ENCODE results near the gene ASPHD1. TPM values are rescaled to one million over a fixed set of nuclear protein-coding genes. Genes with fewer than 3 reads are reported as not detected.

ASPHD1 gene
- total RNA-seq, 2 donors from 2014 or later: 3.1 to 3.5 TPM

- Mint-ChIP-seq H3K36me3 (ENCODE audit: low read depth) (no peaks in the 10 kb centered on the region), H3K4me1 (no peaks in the 10 kb centered on the region), H3K27ac (no peak overlapping the region), H3K4me3 (no peak overlapping the region), H3K9me3 (no peaks in the 10 kb centered on the region), H3K27me3 (peaks cover 23% of the 10 kb centered on the region)
- ATAC-seq (replicated peaks): no peak
Observed at GRCh38 chr16:29894352-29894751, 5.9 kb upstream of the ASPHD1 start.

GRCh38 chr16:29896841-29897240 lies 3.4 kb upstream of the ASPHD1 start:
- no peak overlapping the region for H3K27ac Mint-ChIP-seq
- no peak overlapping the region for H3K4me3 Mint-ChIP-seq
- peaks cover 7% of the 10 kb centered on the region for H3K4me1 Mint-ChIP-seq
- H3K9me3 Mint-ChIP-seq: no peaks in the 10 kb centered on the region
- H3K36me3 Mint-ChIP-seq (ENCODE audit: low read depth): no peaks in the 10 kb centered on the region
- ATAC-seq (replicated peaks): no peak
- H3K27me3 Mint-ChIP-seq: peaks cover 27% of the 10 kb centered on the region

DNA sequence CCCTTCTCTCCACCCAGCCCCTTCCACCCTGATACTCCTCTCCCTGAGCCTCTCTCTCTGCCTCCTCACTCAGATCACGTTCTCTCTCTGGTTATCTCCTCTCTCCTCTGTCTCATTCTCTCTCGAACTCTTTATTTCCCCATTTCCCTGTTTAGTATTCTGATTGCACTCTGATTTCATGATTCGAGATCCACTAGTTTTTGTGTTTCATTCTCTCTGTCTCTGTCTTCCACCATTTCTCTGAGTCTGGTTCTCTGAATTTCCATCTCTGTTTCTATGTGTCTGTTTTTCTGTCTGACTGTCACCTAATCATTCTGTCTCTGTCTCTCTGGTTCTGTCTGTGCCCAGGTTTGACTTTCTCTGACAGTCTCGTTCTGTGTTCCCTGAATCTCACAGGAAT lies 3.0 kb upstream of the ASPHD1 start:
- H3K36me3 Mint-ChIP-seq (ENCODE audit: low read depth): no peaks in the 10 kb centered on the region
- H3K4me1 Mint-ChIP-seq: peaks cover 7% of the 10 kb centered on the region
- H3K4me3 Mint-ChIP-seq: no peak overlapping the region
- no peaks in the 10 kb centered on the region for H3K9me3 Mint-ChIP-seq
- H3K27ac Mint-ChIP-seq: no peak overlapping the region
- ATAC-seq (replicated peaks): no peak
- peaks cover 27% of the 10 kb centered on the region for H3K27me3 Mint-ChIP-seq

DNA sequence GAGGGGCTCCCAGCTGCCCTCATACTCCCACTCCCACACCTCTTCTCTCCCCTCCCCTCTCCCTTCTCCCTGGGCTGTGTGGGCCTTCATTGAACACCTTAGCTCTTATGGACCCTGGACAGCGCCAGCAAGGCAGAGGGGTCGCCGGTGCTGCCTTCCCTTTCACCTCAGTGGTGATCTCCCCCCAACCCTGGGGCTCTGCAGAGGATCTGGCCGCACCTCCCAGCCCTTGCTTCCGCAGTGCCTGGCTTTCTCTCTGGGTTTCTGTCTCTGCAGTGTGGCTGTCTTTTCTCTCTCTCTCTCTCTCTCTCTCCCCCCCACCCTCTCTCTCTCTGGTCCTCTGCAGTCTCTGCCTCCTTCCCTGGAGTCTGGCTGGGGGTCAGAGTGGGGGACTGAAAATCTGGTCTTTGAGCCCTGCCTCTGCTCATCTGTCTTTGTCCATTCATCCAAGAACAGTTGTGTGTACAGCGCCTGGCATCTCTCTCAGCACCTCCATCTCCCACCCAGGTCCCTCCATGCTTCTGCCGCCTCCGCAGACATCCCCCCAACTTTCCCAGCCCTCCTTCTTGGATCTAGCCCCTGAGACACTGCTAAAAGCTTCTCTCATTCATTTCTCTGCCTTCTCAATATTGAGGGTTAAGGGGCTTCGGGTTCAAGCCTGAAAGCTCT lies 2.0 kb upstream of the ASPHD1 start:
- H3K4me3 Mint-ChIP-seq: no peak overlapping the region
- no peak overlapping the region for H3K27ac Mint-ChIP-seq
- no peak for ATAC-seq (replicated peaks)
- no peaks in the 10 kb centered on the region for H3K36me3 Mint-ChIP-seq (ENCODE audit: low read depth)
- H3K9me3 Mint-ChIP-seq: no peaks in the 10 kb centered on the region
- H3K4me1 Mint-ChIP-seq: peaks cover 7% of the 10 kb centered on the region
- H3K27me3 Mint-ChIP-seq: peaks cover 27% of the 10 kb centered on the region

GRCh38 chr16:29898804-29899515 lies 1.3 kb upstream of the ASPHD1 start:
- no peak for ATAC-seq (replicated peaks)
- H3K4me1 Mint-ChIP-seq: peaks cover 12% of the 10 kb centered on the region
- peaks cover 27% of the 10 kb centered on the region for H3K27me3 Mint-ChIP-seq
- no peak overlapping the region for H3K27ac Mint-ChIP-seq
- no peaks in the 10 kb centered on the region for H3K9me3 Mint-ChIP-seq
- H3K36me3 Mint-ChIP-seq (ENCODE audit: low read depth): no peaks in the 10 kb centered on the region
- H3K4me3 Mint-ChIP-seq: peak overlapping the region; percentile 46

- peak; percentile 19 for ATAC-seq (replicated peaks)
- Mint-ChIP-seq H3K4me3 (peak within 1 kb of the TSS; percentile 89), H3K9me3 (no peaks in the 10 kb centered on the region), H3K27me3 (peaks cover 27% of the 10 kb centered on the region), H3K36me3 (ENCODE audit: low read depth) (no peaks in the 10 kb centered on the region), H3K27ac (peak within 1 kb of the TSS; percentile 71), H3K4me1 (peaks cover 12% of the 10 kb centered on the region)
Observed at GRCh38 chr16:29899516-29900101, 679 bp upstream of the ASPHD1 start, which contains the start of gene SEZ6L2. Gene SEZ6L2, minus strand, starts transcription at chr16:29899550. Its CDS starts 531 bp downstream, at chr16:29899019.

GRCh38 chr16:29900888-29901606 lies 759 bp downstream of the ASPHD1 start:
- Mint-ChIP-seq H3K4me1 (peaks cover 12% of the 10 kb centered on the region), H3K4me3 (peak overlapping the region; percentile 89), H3K9me3 (no peaks in the 10 kb centered on the region), H3K27me3 (peaks cover 27% of the 10 kb centered on the region), H3K27ac (peak overlapping the region; percentile 71), H3K36me3 (ENCODE audit: low read depth) (no peaks in the 10 kb centered on the region)
- ATAC-seq (replicated peaks): no peak

GRCh38 chr16:29901607-29901945 lies 1.3 kb downstream of the ASPHD1 start:
- H3K9me3 Mint-ChIP-seq: no peaks in the 10 kb centered on the region
- H3K27ac Mint-ChIP-seq: no peak overlapping the region
- peaks cover 12% of the 10 kb centered on the region for H3K4me1 Mint-ChIP-seq
- ATAC-seq (replicated peaks): no peak
- peaks cover 25% of the 10 kb centered on the region for H3K27me3 Mint-ChIP-seq
- H3K4me3 Mint-ChIP-seq: peak overlapping the region; percentile 42
- no peaks in the 10 kb centered on the region for H3K36me3 Mint-ChIP-seq (ENCODE audit: low read depth)

DNA sequence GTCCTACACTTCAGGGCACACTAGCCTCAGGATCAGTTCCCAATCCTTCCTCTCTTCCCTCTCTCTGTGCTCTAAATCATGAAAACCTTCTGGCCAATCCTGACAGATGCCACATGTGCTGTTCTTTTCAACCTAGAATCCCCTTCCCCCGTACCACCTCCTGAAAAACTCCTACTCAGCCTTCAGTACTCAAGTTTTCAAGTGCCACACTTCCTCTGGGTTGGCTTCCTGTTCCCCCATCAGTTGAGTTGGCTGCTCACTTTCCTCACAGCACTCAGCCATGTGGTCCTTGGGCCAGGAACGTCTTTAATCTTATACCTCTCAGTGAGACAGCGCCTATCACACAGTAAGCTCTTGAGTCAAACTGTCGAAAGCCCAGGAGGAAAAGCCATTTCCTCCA lies 3.3 kb downstream of the ASPHD1 start:
- Mint-ChIP-seq H3K9me3 (no peaks in the 10 kb centered on the region), H3K36me3 (ENCODE audit: low read depth) (no peaks in the 10 kb centered on the region), H3K4me3 (peak overlapping the region; percentile 6), H3K4me1 (peaks cover 12% of the 10 kb centered on the region), H3K27ac (peak overlapping the region; percentile 20), H3K27me3 (peaks cover 7% of the 10 kb centered on the region)
- ATAC-seq (replicated peaks): no peak

DNA sequence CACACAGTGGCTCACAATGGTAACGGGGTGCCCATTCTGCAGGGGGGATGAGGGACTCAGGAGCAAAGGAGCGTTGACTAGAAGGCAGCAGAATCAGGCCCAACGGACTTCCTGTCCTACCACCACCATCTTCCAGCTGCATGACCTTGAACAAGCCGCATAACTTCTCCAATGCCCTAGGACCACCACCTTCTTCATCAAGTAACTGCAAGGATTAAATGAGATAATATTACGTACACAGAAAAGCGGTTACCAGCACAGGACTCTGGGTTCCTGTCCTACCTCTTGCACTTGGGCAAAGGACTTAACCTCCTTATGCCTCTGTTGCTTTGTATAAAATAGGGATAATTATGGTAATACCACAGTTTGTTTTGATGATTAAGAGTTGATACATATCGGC lies 4.7 kb downstream of the ASPHD1 start:
- H3K27ac Mint-ChIP-seq: no peak overlapping the region
- no peak overlapping the region for H3K4me3 Mint-ChIP-seq
- H3K4me1 Mint-ChIP-seq: peaks cover 12% of the 10 kb centered on the region
- no peaks in the 10 kb centered on the region for H3K9me3 Mint-ChIP-seq
- ATAC-seq (replicated peaks): no peak
- H3K27me3 Mint-ChIP-seq: peaks cover 5% of the 10 kb centered on the region
- H3K36me3 Mint-ChIP-seq (ENCODE audit: low read depth): no peaks in the 10 kb centered on the region

GRCh38 chr16:29905668-29906067 lies 5.4 kb downstream of the ASPHD1 start:
- Mint-ChIP-seq H3K4me3 (no peak overlapping the region), H3K9me3 (no peaks in the 10 kb centered on the region), H3K27ac (no peak overlapping the region), H3K36me3 (ENCODE audit: low read depth) (no peaks in the 10 kb centered on the region), H3K4me1 (peaks cover 9% of the 10 kb centered on the region), H3K27me3 (peaks cover 1% of the 10 kb centered on the region)
- no peak for ATAC-seq (replicated peaks)

- Mint-ChIP-seq H3K9me3 (no peaks in the 10 kb centered on the region), H3K4me3 (no peak overlapping the region), H3K36me3 (ENCODE audit: low read depth) (no peaks in the 10 kb centered on the region), H3K4me1 (peaks cover 5% of the 10 kb centered on the region), H3K27ac (no peak overlapping the region), H3K27me3 (no peaks in the 10 kb centered on the region)
- no peak for ATAC-seq (replicated peaks)
Observed at GRCh38 chr16:29906520-29907244, 6.4 kb downstream of the ASPHD1 start.

DNA sequence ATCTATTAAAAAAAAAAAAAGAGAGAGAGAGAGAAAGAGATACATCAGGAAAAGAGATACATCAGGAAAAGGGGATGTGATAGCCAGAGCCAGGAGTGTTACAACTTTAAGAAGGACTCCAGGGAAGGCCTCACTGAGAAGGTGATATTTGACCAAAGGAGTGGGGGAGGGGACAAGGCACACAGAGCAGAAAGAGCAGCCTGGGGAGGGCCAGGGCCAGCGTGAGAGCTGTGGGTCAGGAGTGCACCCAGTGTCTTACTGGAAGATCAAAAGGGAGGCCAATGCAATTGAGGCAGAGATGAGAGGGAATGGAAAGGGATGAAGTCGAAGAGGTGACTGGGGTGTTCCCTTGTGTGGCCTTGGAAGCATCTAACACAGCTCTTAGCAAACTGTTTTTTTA lies 7.7 kb downstream of the ASPHD1 start:
- Mint-ChIP-seq H3K36me3 (ENCODE audit: low read depth) (peaks cover 2% of the 10 kb centered on the region), H3K27ac (peak overlapping the region; percentile 24)
- ATAC-seq (replicated peaks): no peak

DNA sequence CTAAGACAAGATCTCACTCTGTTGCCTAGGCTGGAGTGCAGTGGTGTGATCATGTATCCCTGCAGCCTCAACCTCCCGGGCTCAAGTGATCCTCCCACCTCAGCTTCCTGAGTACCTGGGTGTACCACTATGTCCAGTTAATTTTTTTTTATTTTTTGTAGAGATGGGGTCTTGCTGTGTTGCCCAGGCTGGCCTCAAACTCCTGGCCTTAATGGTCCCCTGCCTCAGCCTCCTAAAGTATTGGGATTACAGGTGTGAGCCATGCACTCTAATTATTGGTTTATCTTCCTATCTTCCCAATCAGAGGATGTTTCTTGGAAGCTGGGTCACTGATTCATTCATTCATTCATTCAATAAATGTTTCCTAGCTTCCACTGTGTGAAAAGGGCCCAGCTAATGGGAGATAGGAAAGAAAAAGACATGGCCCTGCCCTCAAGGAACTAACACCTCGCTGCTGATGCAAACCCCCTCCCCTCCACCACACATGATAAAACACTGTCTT lies 8.5 kb downstream of the ASPHD1 start:
- peaks cover 10% of the 10 kb centered on the region for H3K36me3 Mint-ChIP-seq (ENCODE audit: low read depth)
- H3K4me1 Mint-ChIP-seq: peaks cover under 1% of the 10 kb centered on the region
- no peak overlapping the region for H3K4me3 Mint-ChIP-seq
- no peaks in the 10 kb centered on the region for H3K27me3 Mint-ChIP-seq
- H3K9me3 Mint-ChIP-seq: no peaks in the 10 kb centered on the region
- ATAC-seq (replicated peaks): no peak
- no peak overlapping the region for H3K27ac Mint-ChIP-seq

More for the DNA sequence above, 7.7 kb downstream of the ASPHD1 start:
- no peaks in the 10 kb centered on the region for H3K9me3 Mint-ChIP-seq
- H3K4me1 Mint-ChIP-seq: peaks cover 5% of the 10 kb centered on the region
- no peak overlapping the region for H3K4me3 Mint-ChIP-seq
- H3K27me3 Mint-ChIP-seq: no peaks in the 10 kb centered on the region
